Fibroblast of gingiva (primary cell): Measurements from ENCODE around the gene EDN2.

Experiments used
- DNase-seq: peaks from one replicate; pipeline ENCODE4 v3.0.0-alpha.2; 2011; ENCODE audit warnings: low read depth

EDN2 gene

DNA sequence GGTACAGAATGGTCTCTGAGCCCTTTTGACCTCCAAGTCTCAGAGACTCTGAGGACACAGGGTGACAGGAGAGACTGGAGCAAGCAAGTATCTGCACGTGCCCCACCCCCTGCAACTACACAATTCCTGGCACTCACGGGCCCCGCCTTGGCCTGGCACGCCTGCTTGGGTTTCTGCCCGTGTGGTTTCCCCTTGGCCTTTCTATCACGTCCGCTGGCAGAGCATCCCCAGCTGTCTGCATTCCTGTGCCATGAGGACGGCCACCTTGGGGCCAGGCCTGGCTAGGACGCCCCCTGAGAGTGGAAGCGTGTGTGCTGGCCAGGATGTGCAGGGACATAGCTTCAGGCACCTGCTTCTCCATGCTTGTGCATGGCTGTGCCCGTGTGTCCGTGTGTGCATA is 14.3 kb upstream of the EDN2 start:
- DNase-seq: peak; percentile 83

- no peak for DNase-seq
Measured at GRCh38 chr1:41498391-41498790, 13.9 kb upstream of the EDN2 start.

- DNase-seq: no peak
Measured at GRCh38 chr1:41497461-41498030, 13.1 kb upstream of the EDN2 start.

DNA sequence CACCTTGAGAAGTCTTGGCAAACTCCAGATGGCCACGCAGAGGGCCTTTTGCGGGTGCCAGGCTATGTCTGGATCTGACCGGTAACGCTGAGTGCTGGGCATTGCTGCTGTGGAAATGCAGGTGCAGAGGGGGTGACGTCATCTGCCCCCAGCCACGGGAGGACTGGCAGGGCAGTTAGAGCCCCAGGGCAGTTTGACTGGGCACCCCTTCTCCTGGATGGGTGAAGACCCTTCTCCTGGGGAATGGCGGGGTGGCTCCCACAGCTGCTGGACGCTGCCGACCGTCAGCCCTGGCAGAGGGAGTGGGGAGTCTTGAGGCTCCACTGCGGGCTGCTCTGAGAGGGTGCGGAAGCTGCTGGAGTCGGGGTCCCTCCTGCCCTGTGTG is 12.6 kb upstream of the EDN2 start:
- DNase-seq: no peak

DNA sequence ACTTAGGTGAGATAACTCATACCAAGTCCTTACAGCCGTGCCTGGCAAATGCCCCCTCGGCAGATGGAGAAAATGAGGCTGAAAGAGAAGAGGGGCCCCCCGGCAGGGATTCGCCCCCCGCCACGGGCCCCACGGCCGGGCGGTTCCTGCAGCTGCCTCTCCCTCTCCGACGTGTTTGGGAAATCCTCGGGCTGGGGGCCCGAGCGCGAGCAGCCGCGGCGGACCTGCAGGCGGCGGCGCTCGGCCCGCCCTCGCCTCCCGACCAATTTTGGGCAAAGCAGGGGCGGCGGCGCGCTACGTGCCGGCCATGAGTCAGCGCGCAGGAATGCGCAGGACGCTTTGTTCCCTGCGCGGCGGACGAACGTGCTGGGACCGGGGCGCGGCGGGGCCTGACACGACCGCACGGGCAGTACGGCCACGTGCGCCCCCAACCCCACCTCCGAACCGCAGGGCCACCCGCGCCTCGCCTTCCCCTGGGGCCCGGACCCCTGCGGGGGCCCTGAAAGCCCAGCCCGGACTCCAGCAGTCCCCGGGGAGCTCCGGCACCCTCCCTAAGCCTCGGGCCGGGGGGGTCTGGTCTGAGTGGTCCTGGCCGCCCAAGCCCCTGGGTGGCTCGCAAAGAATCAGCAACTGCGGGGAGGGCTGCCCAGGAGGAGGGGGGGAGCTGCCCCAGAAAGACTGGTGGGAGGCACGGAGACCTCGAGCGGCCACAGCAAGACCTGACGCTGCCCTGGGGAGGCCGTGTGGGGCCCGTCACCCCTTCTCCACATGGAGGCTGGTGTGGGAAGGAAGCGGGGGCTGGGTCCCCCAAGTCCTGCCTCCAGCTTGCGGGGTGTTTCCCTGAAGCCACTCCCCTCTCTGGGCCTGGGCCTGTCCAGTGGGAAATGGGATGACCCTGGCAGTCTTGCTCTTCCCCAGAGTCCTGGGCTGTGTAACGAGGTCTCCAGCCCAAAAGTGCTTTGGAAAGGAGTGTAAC is 11.9 kb upstream of the EDN2 start:
- peak; percentile 81 for DNase-seq

- DNase-seq: no peak
Measured at GRCh38 chr1:41495210-41495948, 10.9 kb upstream of the EDN2 start.

DNA sequence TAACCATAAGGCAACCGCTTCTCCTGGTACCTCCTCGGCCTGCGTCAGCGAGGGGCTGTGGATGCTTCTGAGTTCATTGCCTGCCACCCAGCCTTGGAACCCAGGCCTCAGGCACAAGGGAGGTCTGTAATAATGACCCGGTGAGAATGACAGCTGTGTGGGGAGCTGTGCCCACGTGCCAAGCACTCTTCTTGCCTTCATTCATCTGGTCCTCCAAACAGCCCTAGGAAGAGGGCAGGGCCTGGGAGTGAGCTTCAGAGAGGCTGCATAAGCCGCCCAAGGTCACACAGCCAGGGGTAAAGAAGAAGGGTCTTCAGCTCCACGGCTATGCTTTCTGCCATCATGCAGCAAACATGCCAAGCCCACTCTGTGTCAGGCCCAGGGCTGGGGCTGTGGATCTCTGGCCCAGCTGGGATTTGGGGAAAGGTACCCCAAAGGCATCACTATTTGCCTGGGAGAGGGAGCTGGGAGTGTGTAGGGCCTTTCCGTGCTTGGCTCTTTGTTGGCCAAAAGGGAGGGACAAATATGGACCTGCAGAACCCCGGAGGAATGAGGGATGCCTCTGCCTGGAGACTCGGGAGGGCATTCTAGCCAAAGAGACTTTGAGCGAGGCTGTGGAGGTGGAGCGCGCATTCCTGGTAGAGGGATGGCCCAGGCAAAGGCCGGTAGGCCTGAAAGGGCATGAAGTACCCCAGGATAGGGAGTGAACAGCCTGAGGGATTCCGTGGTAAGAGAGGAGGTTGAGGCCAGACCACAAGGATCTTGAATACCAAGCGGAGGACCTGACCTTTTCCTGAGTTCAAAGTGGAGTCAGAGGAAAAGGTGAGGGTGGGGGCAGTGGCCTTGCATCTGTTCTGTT is 10.1 kb upstream of the EDN2 start:
- DNase-seq: no peak

GRCh38 chr1:41493626-41494350 is 9.3 kb upstream of the EDN2 start:
- DNase-seq: no peak

GRCh38 chr1:41493117-41493536 is 8.6 kb upstream of the EDN2 start:
- peak; percentile 42 for DNase-seq

GRCh38 chr1:41492341-41492848 is 7.9 kb upstream of the EDN2 start:
- DNase-seq: no peak

- no peak for DNase-seq
Measured at GRCh38 chr1:41490911-41491310, 6.4 kb upstream of the EDN2 start.

DNA sequence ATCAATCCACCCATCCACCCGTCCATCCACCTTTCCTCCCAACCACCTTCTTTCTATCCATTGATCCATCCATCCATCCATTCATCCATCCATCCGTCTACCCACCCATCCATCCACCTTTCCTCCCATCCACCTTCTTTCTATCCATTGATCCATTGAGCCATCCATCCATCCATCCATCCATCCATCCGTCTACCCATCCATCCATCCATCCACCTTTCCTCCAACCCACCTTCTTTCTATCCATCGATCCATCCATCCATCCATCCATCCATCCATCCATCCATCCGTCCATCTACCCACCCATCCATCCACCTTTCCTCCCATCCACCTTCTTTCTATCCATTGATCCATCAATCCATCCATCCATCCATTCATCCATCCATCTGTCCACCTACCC is 5.1 kb upstream of the EDN2 start:
- DNase-seq: no peak

DNA sequence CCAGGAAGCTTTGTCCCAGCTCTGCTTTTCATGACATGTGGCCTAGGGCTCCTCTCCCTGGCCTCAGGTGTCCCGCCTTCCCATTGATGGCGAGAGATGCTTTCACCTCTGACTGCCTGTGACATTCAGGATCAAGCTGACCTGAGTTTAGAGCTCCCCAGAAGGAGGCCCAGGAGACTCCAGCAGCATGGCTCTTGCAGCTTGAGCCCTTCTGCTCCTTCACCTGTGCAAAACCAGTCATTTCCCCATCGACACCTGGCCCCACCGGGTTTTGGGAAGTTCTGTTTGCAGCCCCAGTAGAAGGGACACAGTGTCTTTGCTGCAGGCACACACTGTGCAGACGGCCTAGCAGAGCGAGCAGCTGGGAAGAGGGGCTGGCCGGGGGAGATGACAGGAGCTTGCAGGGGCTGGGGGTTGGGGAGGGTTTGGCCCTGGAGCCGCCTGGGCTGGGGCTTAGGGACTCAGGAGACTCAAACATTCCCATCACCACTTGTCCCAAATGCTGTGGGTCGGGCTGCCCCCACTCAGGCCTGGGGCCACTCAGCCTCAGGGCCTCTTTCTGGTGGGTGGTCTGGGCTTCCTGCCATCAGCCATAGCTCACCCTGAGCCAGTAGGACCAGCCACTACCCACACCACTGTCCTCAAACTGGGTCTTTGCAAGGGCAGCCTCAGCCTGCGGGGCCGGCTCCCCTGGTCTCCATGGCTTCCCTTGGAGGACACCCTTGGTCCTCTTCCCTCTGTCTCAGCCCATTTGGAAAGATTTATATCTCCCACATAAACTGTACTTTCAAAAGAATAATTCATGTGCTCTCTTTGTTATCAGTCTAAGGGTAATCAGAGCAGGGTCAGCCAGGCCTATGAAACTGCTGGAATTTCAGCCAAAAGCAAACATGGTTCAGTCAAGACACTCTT is 3.8 kb upstream of the EDN2 start:
- no peak for DNase-seq

DNA sequence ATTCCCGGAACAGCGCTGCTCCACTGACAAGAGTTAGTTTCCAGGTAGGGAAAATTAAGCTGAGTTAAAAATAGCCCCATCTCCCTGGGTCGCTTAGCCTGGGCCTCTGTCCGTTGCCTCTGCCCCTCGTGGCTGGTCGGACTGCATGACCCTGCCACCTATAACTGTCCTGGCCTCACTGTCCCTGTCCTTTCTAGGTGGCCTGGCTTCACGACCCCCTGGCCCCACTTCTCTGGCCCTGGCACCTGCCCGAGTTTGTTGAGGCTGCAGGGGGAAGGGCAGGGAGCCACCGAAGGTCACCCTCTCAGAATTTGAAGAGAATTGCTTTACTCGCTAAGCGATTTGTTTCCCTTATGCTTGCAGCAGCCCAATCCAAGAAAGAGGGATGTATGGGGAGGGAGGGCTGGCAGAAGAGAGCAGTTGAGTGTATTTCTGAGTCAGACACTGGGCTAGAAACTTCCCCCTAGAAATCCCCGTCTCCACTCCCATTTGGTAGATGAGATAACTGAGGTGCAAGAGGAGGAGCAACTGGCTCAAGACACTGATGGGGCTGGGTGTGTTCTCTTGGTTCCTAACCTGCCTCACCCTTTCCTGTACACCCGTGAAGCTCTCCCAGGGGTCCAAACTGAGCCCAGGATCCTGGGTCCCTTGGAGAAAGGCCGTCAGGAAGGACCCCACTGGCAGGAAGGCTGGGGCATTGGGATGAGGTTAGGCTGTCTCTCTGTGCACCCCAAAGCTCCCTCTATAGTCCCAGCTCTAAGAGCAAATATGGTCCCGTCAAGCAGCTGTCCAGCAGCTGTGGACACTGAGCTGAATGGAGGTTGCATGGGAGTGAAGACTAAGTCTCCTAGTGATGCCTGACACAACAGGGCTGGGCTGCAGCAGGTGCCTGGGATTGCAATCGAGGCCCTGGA is 2.9 kb upstream of the EDN2 start:
- DNase-seq: no peak

DNA sequence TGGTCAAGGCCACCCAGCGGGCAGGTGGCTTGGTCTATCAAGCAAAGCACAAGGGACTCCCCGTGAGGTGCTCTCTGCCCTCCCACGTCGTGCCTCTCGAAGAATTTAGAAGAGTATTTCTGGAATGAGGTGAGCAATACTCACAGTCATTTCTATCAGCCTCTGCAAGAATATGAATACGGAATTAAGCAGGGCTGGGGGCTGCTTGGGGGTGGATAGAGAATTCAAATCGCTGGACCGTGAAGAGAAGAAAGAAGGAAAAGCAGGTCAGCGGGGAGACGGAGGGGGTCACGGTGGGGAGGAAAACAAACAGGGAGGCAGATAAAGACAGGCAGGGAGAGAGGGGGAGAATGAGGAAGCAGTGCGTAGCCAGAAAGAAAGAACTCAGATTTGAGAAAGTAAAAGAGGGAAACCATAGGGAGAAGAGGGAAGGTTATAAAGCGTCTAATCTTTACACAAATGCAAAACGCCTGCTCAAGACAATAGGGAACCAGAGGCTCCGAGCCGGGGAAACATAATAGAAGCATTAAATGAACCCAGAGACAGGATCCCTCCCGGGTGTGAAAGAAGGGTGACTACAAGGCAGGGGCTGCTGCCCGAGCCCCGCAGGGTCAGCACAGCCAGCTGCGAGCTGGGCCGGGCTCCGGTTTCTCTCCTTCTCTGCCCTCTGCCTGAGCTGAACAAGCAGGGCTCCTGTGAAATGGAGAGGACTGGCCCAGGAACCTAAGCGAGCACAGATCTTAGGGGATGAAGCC is 2.1 kb upstream of the EDN2 start:
- DNase-seq: no peak

- no peak for DNase-seq
Measured at GRCh38 chr1:41486053-41486370, 1.5 kb upstream of the EDN2 start.

- DNase-seq: no peak
Measured at GRCh38 chr1:41485605-41486004, 1.1 kb upstream of the EDN2 start.

- no peak for DNase-seq
Measured at GRCh38 chr1:41483960-41484401, 502 bp downstream of the EDN2 start.
